GM21367 (cell line): ENCODE results near the gene SVOP.
"Not testable (repeated sequence)": the region's sequence is repeated elsewhere in the genome, so short reads cannot be mapped to it uniquely, and the experiment has no call there.

Source experiments
- ATAC-seq: cut with Tn5 transposase; IDR thresholded peaks from one replicate; pipeline ENCODE4 v1.9.1; 2021; ENCODE audit not compliant: unreplicated experiment

SVOP gene

GRCh38 chr12:109033239-109034196 is 12.7 kb upstream of the SVOP start:
- ATAC-seq: no peak

DNA sequence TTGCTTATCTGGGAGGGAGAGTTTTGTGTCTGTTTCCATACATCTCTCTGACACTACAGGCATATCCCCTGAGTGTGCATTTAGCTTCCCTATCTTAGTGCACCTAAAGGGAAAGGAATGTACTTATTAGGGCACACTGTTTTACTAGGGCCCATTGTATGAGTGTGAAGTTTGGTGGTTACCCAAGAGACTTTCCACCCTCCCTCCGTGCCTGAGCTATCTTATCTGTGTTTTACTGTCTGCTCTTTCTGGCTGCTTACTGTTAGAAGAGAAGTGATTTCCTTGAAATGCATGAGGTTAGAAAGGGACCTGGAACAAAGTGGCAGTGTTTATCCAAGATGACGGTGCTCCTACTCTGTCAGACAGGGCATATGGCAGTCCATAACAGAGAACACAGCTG is 8.5 kb upstream of the SVOP start:
- no peak for ATAC-seq

DNA sequence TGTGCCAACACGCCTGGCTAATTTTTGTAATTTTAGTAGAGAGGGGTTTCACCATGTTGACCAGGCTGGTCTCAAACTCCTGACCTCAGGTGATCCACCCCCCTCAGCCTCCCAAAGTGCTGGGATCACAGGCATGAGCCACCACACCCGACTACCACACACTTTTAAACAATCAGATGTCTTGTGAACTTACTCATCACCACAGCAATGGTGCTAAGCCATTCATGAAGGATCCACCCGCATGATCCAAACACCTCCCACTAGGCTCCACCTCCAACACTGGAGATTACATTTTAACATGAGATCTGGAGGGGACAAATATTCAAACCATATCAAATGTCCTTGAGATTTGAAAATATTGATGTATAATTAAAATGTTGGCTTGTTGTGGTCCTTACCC is 7.8 kb upstream of the SVOP start:
- ATAC-seq: not testable (repeated sequence)

GRCh38 chr12:109027767-109028166 is 6.9 kb upstream of the SVOP start:
- no peak for ATAC-seq

- no peak for ATAC-seq
Measured at GRCh38 chr12:109020146-109020795, 597 bp downstream of the SVOP start.

- ATAC-seq: no peak
Measured at GRCh38 chr12:109018296-109018695, 2.6 kb downstream of the SVOP start.

DNA sequence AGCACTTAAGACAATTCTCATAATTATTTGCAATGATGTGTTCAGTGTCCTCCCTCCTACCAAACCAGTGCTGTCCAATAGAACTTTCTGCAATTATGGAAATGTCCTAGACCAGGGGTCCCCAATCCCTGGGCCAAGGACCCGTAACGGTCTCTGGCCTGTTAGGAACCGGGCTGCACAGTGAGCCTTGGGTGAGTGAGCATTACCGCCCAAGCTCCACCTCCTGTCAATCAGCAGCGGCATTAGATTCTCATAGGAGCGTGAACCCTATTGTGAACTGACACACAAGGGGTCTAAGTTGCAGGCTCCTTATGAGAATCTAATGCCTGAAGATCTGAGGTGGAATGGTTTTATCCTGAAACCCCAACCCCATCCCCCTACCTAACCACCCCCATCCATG is 3.9 kb downstream of the SVOP start:
- ATAC-seq: no peak

DNA sequence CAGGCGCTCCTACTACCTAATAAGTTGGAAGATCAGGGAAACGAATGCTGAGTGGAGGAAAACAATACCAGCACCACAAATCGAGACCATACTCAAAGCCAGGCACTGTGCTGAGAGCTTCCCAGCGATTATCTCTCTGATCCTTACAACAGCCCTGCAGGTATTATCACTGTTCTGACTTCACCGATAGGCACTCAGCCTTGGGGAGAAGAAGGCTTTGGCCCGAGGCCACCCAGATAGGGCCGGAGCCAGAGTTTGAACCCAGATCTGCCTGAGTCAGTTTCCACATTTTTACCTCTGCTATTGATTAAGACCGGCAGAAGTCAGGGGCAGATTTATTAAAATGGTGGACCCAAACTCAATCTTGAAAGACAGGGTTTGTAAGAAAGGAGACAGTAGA is 4.9 kb downstream of the SVOP start:
- no peak for ATAC-seq

GRCh38 chr12:109014984-109015765 is 5.7 kb downstream of the SVOP start:
- ATAC-seq: no peak

- ATAC-seq: no peak
Measured at GRCh38 chr12:109010259-109010658, 10.6 kb downstream of the SVOP start.

DNA sequence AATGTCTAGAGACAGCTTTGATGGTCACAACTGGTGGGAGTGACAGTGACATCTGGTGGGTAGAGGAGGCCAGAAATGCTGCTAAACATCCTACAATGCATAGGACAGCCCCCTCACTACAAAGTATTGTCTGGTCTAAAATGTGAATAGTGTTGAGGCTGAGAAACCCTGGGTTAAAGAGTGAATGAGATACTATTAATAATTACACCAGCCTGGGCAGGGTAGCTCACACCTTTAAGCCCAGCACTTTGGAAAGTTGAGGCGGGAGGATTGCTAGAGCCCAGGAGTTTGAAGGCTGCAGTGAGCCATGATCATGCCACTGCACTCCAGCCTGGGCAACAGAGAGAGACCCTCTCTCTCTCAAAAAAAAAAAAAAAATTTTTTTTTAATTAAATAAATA is 11.1 kb downstream of the SVOP start:
- no peak for ATAC-seq

DNA sequence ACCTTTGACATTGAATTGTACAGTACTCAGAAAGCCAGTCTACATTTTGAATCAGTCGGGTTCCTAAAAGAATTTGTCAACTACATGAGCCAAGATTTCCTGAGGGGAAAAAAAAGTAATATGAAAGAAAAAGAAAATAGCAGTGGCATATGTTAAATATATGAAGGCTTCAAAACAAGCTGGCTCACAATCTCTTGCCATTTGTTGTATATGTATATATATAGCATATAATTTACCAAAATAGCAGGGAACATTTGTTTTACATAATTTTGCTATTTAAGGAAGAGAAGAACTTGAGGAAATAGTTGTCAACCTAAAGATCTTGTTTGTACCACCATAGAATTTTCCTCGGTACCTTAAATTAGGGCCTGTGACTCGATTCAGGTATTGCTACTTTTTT is 16.9 kb downstream of the SVOP start:
- no peak for ATAC-seq

- no peak for ATAC-seq
Measured at GRCh38 chr12:108996320-108996719, 24.5 kb downstream of the SVOP start.

- ATAC-seq: no peak
Measured at GRCh38 chr12:108995370-108995992, 25.4 kb downstream of the SVOP start.

GRCh38 chr12:108990103-108990502 is 30.8 kb downstream of the SVOP start:
- not testable (repeated sequence) for ATAC-seq

- no peak for ATAC-seq
Measured at GRCh38 chr12:108989376-108989775, 31.5 kb downstream of the SVOP start.

- no peak for ATAC-seq
Measured at GRCh38 chr12:108985750-108986149, 35.1 kb downstream of the SVOP start.

- no peak for ATAC-seq
Measured at GRCh38 chr12:108983227-108983626, 37.6 kb downstream of the SVOP start.

- no peak for ATAC-seq
Measured at GRCh38 chr12:108982621-108983219, 38.1 kb downstream of the SVOP start.

GRCh38 chr12:108981835-108982234 is 39.0 kb downstream of the SVOP start:
- no peak for ATAC-seq
